Common myeloid progenitor, CD34-positive (primary cell): ENCODE data around the gene PC.

Source experiments
- CTCF ChIA-PET: fragments of 350-600 bp; sonication (Branson Sonifier 250); formaldehyde crosslinking; loops from one replicate; lab custom pipeline; 2021; ENCODE audit warnings: antibody characterized with exemption; lab: Charles Lee
- POLR2A ChIA-PET: fragments of 350-600 bp; sonication (Branson Sonifier 250); formaldehyde crosslinking; loops from one replicate; lab custom pipeline; 2021; ENCODE audit warnings: antibody characterized with exemption; lab: Charles Lee
- DNase-seq, 3 donors: peaks; one replicate each; pipeline versions ENCODE4 v3.0.0 to v3.0.0-alpha.2; 2013
- H3K27ac ChIP-seq, 2 experiments: 1 replicate in 1 of 2; 2 replicates in 1 of 2; pipeline ENCODE4 v1.7.0; 2013; ENCODE audit warnings: inconsistent platforms in 2 of 2, low read length in 2 of 2, mild to moderate bottlenecking in 2 of 2, low read depth in 1 of 2, moderate library complexity in 1 of 2; ENCODE audit not compliant: severe bottlenecking in 2 of 2, insufficient read depth in 1 of 2, poor library complexity in 1 of 2
- H3K27me3 ChIP-seq, 5 experiments: replicated peaks in 2 of 5; 1 replicate in 3 of 5; 2 replicates in 2 of 5; pipeline versions ENCODE4 v1.6.1 to v1.7.0; 2013; ENCODE audit warnings: low read length in 4 of 5, mild to moderate bottlenecking in 2 of 5, moderate library complexity in 2 of 5, inconsistent platforms in 1 of 5; ENCODE audit not compliant: insufficient read depth in 5 of 5, control insufficient read depth in 4 of 5
- H3K36me3 ChIP-seq, 4 experiments: 1 replicate in 2 of 4; 2 replicates in 2 of 4; pipeline versions ENCODE4 v1.6.1 to v1.7.0; 2013; ENCODE audit warnings: low read length in 3 of 4, control low read depth in 1 of 4, mild to moderate bottlenecking in 1 of 4; ENCODE audit not compliant: control insufficient read depth in 4 of 4, insufficient read depth in 4 of 4
- H3K4me1 ChIP-seq, 4 experiments: 1 replicate in 3 of 4; 2 replicates in 1 of 4; pipeline versions ENCODE4 v1.6.1 to v1.7.1; 2013; ENCODE audit warnings: low read length in 3 of 4, mild to moderate bottlenecking in 3 of 4, control low read depth in 1 of 4, inconsistent platforms in 1 of 4, moderate library complexity in 1 of 4; ENCODE audit not compliant: control insufficient read depth in 4 of 4, insufficient read depth in 4 of 4; ENCODE audit errors: control extremely low read depth in 1 of 4
- H3K4me3 ChIP-seq, 7 experiments: 1 replicate in 4 of 7; 2 replicates in 3 of 7; pipeline versions ENCODE4 v1.5.1 to v1.7.0; 2013; ENCODE audit warnings: mild to moderate bottlenecking in 7 of 7, low read length in 6 of 7, moderate library complexity in 6 of 7, inconsistent platforms in 2 of 7, low read depth in 2 of 7, control low read depth in 1 of 7; ENCODE audit not compliant: insufficient read depth in 4 of 7, control insufficient read depth in 1 of 7; ENCODE audit errors: extremely low read depth in 1 of 7
- H3K9me3 ChIP-seq, 5 experiments: 1 replicate in 4 of 5; 2 replicates in 1 of 5; pipeline versions ENCODE4 v1.6.1 to v1.7.1; 2013; ENCODE audit warnings: low read length in 4 of 5, mild to moderate bottlenecking in 2 of 5, inconsistent platforms in 1 of 5, low read depth in 1 of 5, moderate library complexity in 1 of 5; ENCODE audit not compliant: control insufficient read depth in 4 of 5, insufficient read depth in 2 of 5; ENCODE audit errors: control extremely low read depth in 1 of 5
- WGBS: methylation state at CpG from one replicate; pipeline ENCODE4 v1.1.5; 2013; ENCODE audit not compliant: insufficient coverage; 5-methylcytosine and 5-hydroxymethylcytosine counted together

Gene PC

DNA sequence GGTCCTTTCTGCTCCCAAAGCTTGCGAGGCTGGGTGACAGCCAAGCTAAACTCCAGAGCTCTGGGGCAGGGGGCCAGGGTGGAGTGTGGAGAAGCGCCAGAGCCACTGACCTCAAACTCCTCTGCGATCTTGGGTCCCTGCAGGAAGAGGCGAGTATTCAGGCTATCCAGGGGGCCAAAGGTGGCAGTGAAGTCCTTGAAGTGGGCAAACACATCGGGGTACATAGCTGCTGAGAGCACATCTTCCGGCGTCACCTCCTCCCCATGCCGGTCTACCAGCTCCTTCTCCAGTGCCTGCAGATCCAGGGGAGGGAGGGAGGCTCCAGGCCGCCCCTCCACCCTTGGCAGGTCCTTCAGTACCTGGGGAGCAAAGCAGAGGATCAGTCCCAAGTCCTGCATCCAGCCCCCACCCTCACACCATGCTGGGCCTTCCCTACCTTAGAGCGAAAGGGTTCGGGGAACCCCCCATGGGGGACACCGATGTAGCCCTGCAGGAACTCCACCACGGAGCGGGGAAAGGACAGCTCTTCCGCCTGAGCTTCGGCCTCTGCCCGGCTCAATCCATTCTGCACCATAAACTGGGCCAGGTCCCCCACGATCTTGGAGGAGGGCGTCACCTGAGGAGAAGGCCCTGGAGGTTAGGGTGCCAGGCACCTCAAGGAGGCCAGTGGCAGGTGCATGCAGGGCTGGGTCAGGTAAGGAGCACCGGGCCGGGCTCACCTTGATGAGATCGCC is 108.5 kb downstream of the PC start:
- CTCF ChIA-PET, result interaction anchor here (1.0 kb wide), 1 partner anchor 32 kb away, joined by 3 read pairs; no protein-coding TSS in a partner anchor
- no peak overlapping the region for H3K4me3 ChIP-seq
- H3K27me3 ChIP-seq, result no peaks in the 10 kb centered on the region
- peaks cover 0 to 32% (median 21%) of the 10 kb centered on the region in 4 experiments for H3K36me3 ChIP-seq
- 98% methylated on average over 21 of the region's 22 CpGs for WGBS
- no peak overlapping the region for H3K27ac ChIP-seq
- H3K4me1 ChIP-seq, result peaks cover 0 to 8% (median 3%) of the 10 kb centered on the region in 4 experiments
- no peaks in the 10 kb centered on the region for H3K9me3 ChIP-seq
- DNase-seq, result no peak
- POLR2A ChIA-PET, result no interaction called here

DNA sequence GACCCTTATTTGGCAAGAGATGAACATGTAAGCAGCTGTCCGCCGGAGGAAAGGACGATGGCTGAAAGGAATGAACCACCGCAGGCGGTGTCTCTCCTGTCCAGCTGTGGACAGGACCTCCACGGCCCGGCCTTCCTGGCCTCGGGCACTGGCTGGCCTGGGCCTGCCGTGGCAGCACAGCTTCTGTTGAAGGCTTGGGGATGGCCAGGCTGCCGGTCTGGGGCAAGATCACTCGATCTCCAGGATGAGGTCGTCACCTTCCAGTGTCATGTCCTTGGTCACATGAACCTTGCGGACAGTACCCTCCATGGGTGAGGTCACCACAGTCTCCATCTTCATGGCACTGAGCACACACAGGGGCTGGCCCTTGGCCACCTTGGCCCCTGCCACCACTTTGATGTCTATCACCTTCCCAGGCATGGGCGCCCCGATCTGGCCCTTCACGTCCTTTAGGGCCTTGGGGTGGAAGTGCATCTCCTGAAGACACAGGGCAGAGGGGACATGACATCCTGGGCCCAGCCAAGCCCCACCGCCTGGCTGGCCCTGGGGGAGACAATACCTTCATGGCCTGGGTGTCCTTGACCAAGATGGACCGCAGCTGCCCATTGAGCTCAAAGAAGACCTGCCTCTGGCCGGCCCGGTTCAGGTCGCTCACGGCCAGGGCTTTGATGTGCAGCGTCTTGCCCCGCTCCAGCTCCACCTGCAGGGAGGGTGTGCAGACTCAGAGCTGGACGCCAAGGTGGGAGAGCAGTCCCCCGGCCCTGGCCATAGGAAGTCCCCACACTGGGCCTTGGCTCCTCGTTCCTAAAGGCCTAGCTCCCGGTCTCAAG is 109.3 kb downstream of the PC start:
- peaks cover 0 to 34% (median 22%) of the 10 kb centered on the region in 4 experiments for H3K36me3 ChIP-seq
- CTCF ChIA-PET, result no interaction called here
- no peaks in the 10 kb centered on the region for H3K27me3 ChIP-seq
- H3K27ac ChIP-seq, result no peak overlapping the region
- DNase-seq, result no peak
- H3K4me3 ChIP-seq, result no peak overlapping the region
- POLR2A ChIA-PET, result no interaction called here
- no peaks in the 10 kb centered on the region for H3K9me3 ChIP-seq
- peaks cover 6 to 16% (median 10%) of the 10 kb centered on the region in 4 experiments for H3K4me1 ChIP-seq
- WGBS, result 97% methylated on average over 26 of the region's 28 CpGs

DNA sequence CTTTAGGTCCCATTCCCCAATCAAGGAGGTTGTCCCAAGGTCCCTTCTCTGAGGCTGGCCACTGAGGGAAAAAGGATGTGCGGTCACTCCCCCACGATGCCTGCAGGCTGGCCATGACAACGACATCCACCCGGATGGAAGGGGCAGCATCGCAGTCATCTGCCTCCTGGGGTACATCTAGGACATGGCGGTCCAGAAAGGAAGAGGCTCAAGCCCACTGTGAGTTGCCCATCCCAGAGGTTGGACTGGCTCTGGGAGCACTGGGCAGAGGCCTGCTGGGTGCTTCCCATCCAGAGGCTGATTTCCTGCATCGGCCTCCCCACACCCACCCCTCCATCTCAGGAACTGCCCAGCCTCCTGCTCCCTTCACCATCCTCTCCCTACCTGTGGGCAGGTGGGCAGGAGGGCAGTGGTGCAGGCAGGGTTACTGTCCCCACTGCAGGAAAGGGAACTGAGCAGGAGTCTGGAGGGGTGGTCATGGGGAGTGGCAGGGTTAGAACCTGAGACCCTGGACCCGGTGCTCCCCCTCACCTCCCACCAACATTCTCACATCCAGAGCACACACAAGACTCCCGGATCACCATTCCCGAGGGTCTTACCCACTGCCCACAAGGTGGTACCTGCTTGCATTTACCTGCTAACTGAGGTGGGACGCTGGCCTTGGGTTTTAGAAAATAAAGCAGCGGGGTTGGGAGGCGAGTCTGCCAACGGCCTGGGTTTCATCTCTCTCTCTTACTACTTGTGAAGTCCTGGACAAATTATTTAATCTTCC is 110.5 kb downstream of the PC start:
- CTCF ChIA-PET, result no interaction called here
- Histone ChIP-seq H3K27ac (no peak overlapping the region), H3K27me3 (no peaks in the 10 kb centered on the region), H3K4me3 (no peak overlapping the region), H3K9me3 (no peaks in the 10 kb centered on the region), H3K4me1 (peaks cover 6 to 21% (median 12%) of the 10 kb centered on the region in 4 experiments), H3K36me3 (peaks cover 0 to 34% (median 22%) of the 10 kb centered on the region in 4 experiments)
- 97% methylated on average over 11 of the region's 14 CpGs for WGBS
- POLR2A ChIA-PET, result no interaction called here
- no peak for DNase-seq

DNA sequence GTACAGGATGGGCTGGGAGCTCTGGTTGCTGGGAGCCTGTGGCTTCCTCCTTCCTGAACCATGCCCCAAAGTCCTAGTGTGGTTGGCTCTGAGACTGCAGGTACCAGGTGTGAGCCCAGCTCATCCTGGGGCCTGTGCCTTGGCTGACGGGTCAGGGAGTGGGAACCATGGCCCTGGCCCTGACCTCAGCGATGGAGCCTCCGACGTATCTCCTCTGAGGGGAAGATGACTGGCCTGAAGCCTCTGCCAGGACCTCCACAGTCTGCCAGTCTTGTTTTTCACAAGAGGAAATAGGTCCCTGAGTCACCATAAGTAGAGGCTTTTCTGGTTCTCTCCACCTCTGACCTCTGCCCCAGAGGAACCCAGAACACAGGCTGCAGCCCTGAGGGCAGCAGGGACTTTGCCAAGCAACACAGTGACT is 111.5 kb downstream of the PC start:
- H3K27ac ChIP-seq, result no peak overlapping the region
- CTCF ChIA-PET, result no interaction called here
- POLR2A ChIA-PET, result interaction anchor here (2.1 kb wide), 1 partner anchor 9 kb away, joined by 4 read pairs; no protein-coding TSS in a partner anchor
- H3K4me1 ChIP-seq, result peaks cover 11 to 25% (median 21%) of the 10 kb centered on the region in 4 experiments
- H3K27me3 ChIP-seq, result no peaks in the 10 kb centered on the region
- no peak overlapping the region for H3K4me3 ChIP-seq
- no peaks in the 10 kb centered on the region for H3K9me3 ChIP-seq
- DNase-seq, result no peak
- WGBS, result 97% methylated on average over 4 of the region's 4 CpGs
- H3K36me3 ChIP-seq, result peaks cover 0 to 34% (median 22%) of the 10 kb centered on the region in 4 experiments

DNA sequence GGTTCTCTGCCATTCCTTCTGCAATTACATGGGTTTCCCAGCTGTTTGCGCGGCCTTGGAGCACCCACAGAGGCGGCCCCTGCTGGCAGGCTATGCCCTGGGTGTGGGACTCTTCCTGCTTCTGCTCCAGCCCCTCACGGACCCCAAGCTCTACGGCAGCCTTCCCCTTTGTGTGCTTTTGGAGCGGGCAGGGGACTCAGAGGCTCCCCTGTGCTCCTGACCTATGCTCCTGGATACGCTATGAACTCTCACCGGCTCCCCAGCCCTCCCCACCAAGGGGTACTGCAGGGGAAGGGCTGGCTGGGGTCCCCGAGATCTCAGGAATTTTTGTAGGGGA is 112.3 kb downstream of the PC start:
- ChIA-PET CTCF (interaction anchor here (2.5 kb wide), 1 partner anchor 9 kb away, joined by 14 read pairs; no protein-coding TSS in a partner anchor), POLR2A (interaction anchor here (0.5 to 2.1 kb wide), 2 partner anchors 10 to 191 kb away, joined by 4 to 5 read pairs; no protein-coding TSS in a partner anchor)
- Histone ChIP-seq H3K27ac (no peak overlapping the region), H3K27me3 (no peaks in the 10 kb centered on the region), H3K9me3 (no peaks in the 10 kb centered on the region), H3K4me1 (peaks cover 11 to 28% (median 25%) of the 10 kb centered on the region in 4 experiments), H3K4me3 (no peak overlapping the region), H3K36me3 (peaks cover 0 to 37% (median 22%) of the 10 kb centered on the region in 4 experiments)
- no peak for DNase-seq
- 96% methylated on average over 7 of the region's 9 CpGs for WGBS

DNA sequence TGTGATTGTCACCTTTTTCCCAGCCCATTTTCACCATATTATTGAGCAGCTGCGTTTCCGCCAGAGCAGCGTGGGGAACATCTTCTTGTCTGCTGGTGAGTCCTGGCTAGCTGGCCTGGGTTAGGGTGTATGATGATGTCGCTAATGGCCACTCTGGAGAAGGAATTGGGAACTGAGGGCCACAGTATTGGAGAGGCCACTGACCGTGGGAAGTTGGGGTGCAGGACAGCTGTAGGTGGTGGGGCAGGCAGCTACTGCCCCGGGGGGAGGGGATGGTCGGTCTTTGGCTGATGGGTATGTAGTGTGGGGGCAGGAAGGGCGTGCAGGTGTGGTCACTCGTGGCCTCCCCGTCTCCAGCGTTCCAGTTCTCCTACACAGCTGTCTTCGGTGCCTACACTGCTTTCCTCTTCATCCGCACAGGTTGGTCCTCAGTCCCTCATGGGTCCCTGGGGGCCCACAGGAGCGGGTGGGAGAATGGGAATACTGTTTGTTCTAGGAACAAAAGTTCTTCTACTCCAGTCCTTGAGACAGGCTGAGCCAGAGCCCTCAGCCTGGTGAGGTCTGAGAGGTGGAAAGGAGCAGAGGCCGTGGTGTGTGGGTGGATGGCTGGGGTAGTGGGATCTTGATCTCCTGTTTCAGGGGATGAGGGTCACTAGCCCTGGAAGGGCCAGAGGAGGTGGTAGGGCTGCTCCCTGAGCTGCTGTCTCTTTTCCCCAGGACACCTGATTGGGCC is 112.9 kb downstream of the PC start:
- CTCF ChIA-PET, result interaction anchor here (0.9 to 2.5 kb wide), 6 partner anchors 10 to 167 kb away, joined by 3 to 14 read pairs (median 4); partner anchors contain the start of gene RBM4B
- H3K27me3 ChIP-seq, result no peaks in the 10 kb centered on the region
- WGBS, result 92% methylated on average over 12 of the region's 15 CpGs
- no peaks in the 10 kb centered on the region for H3K9me3 ChIP-seq
- no peak overlapping the region for H3K27ac ChIP-seq
- POLR2A ChIA-PET, result interaction anchor here (2.1 kb wide), 1 partner anchor 11 kb away, joined by 4 read pairs; no protein-coding TSS in a partner anchor
- H3K4me3 ChIP-seq, result no peak overlapping the region
- peaks cover 0 to 39% (median 22%) of the 10 kb centered on the region in 4 experiments for H3K36me3 ChIP-seq
- no peak for DNase-seq
- peaks cover 11 to 33% (median 28%) of the 10 kb centered on the region in 4 experiments for H3K4me1 ChIP-seq
